ENCODE results near the gene GATA1.

DNA sequence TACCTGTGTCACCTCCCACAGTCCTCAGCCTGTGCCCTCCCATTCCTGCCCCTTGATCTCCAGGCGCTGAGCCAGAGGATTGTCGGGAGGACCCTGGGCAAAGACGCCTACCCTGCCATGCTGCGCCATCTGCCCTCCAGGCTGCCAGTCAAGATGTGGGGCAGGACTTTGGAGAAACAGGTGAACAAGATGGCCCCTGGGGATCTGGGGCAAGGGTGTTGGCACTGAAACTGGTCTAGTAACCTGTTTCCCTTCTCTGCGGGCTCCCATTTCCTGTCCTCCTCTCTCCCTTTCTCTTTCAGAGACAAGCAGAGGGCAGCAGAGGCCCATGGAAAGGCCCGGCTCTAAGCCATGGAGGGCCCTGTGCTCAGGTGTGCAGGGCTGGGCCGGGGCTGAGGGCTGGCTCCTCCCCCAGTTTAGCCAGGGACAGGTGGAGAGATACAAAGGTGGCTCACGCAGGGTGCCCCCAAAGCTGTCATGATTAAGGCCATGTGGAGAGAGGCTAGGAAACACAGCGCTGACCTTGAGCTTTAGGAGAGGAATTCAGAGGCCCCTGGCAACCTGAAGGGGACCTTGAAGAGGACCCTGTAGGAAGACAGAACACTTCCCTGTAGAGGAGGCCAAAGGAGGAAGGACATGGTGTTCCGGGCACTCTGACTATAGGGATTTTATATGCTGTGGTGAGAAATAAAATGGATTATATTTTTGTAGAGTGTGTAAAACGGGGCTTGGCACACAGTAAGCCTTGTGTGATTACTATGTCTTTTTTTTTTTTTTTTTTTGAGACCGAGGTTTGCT is 24.5 kb upstream of the GATA1 start, which contains the start of gene GLOD5:
- TF ChIP-seq PPARA (CRISPR knock-in tag; IDR thresholded peaks at IDR 0.05; ENCODE audit: borderline replicate concordance) (no peak), TCF4 (CRISPR knock-in tag; IDR thresholded peaks at IDR 0.05; ENCODE audit: borderline replicate concordance) (no peak), OSR1 (CRISPR knock-in tag; IDR thresholded peaks at IDR 0.05) (no peak), ZFP3 (CRISPR knock-in tag; IDR thresholded peaks at IDR 0.05) (no peak), CSDC2 (CRISPR knock-in tag; IDR thresholded peaks at IDR 0.05) (no peak)
- TF ChIP-seq, protein P1, sequence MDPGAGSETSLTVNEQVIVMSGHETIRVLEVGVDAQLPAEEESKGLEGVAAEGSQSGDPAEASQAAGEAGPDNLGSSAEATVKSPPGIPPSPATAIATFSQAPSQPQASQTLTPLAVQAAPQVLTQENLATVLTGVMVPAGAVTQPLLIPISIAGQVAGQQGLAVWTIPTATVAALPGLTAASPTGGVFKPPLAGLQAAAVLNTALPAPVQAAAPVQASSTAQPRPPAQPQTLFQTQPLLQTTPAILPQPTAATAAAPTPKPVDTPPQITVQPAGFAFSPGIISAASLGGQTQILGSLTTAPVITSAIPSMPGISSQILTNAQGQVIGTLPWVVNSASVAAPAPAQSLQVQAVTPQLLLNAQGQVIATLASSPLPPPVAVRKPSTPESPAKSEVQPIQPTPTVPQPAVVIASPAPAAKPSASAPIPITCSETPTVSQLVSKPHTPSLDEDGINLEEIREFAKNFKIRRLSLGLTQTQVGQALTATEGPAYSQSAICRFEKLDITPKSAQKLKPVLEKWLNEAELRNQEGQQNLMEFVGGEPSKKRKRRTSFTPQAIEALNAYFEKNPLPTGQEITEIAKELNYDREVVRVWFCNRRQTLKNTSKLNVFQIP (CRISPR knock-in tag; IDR thresholded peaks at IDR 0.05; ENCODE audit: borderline replicate concordance, low read depth): no peak
- TF ChIP-seq, protein P2, sequence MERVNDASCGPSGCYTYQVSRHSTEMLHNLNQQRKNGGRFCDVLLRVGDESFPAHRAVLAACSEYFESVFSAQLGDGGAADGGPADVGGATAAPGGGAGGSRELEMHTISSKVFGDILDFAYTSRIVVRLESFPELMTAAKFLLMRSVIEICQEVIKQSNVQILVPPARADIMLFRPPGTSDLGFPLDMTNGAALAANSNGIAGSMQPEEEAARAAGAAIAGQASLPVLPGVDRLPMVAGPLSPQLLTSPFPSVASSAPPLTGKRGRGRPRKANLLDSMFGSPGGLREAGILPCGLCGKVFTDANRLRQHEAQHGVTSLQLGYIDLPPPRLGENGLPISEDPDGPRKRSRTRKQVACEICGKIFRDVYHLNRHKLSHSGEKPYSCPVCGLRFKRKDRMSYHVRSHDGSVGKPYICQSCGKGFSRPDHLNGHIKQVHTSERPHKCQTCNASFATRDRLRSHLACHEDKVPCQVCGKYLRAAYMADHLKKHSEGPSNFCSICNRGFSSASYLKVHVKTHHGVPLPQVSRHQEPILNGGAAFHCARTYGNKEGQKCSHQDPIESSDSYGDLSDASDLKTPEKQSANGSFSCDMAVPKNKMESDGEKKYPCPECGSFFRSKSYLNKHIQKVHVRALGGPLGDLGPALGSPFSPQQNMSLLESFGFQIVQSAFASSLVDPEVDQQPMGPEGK (CRISPR knock-in tag; IDR thresholded peaks at IDR 0.05; ENCODE audit: borderline replicate concordance): no peak

Data from SK-N-SH treated with all-trans-retinoic acid at 6 μM for 48 hours (cell line).